HG02759 (cell line): Measurements from ENCODE around the gene PLSCR5.

Experiments used
- ATAC-seq: cut with Tn5 transposase; IDR thresholded peaks from one replicate; pipeline ENCODE4 v1.9.1; 2021; ENCODE audit warnings: mild to moderate bottlenecking, moderate library complexity; ENCODE audit not compliant: unreplicated experiment

Gene PLSCR5

GRCh38 chr3:146544929-146545528 lies 60.1 kb downstream of the PLSCR5 start:
- ATAC-seq: no peak

GRCh38 chr3:146544002-146544928 lies 60.9 kb downstream of the PLSCR5 start, which contains the start of gene PLSCR1:
Gene PLSCR1, minus strand, starts transcription at chr3:146544607. Its CDS starts 8,055 bp downstream, at chr3:146536552.
- peak; percentile 83 for ATAC-seq

GRCh38 chr3:146543461-146544001 lies 61.6 kb downstream of the PLSCR5 start:
- peak; percentile 1 for ATAC-seq

GRCh38 chr3:146542978-146543377 lies 62.2 kb downstream of the PLSCR5 start:
- ATAC-seq: no peak

GRCh38 chr3:146542179-146542578 lies 63.0 kb downstream of the PLSCR5 start:
- ATAC-seq: no peak

GRCh38 chr3:146540978-146541377 lies 64.2 kb downstream of the PLSCR5 start:
- ATAC-seq: no peak

GRCh38 chr3:146540236-146540635 lies 64.9 kb downstream of the PLSCR5 start:
- ATAC-seq: peak; percentile 14

- no peak for ATAC-seq
These were observed 65.8 kb downstream of the PLSCR5 start for GRCh38 chr3:146539315-146539714.

- no peak for ATAC-seq
These were observed 67.5 kb downstream of the PLSCR5 start for GRCh38 chr3:146537603-146538002.

- no peak for ATAC-seq
These were observed 68.5 kb downstream of the PLSCR5 start for GRCh38 chr3:146536681-146537080.
